Measurements from ENCODE around the gene FADS6. TPM values are rescaled to one million over a fixed set of nuclear protein-coding genes. Genes with fewer than 3 reads are reported as not detected.
A peak's percentile ranks its signal among the peaks of the same experiment; 100 is the strongest.

The FADS6 gene
- total RNA-seq, 1 experiment from 2014 or later: 1.2 TPM

- no peak for TF ChIP-seq CTCF (conservative IDR thresholded peaks at IDR 0.05)
- H3K18ac ChIP-seq (ENCODE audit: insufficient read length, low read depth, low read length): no peak overlapping the region
- H3K23me2 ChIP-seq (ENCODE audit: insufficient read length, low read depth, low read length, poor library complexity, severe bottlenecking): no peaks in the 10 kb centered on the region
- H2BK15ac ChIP-seq (ENCODE audit: low read depth, low read length): no peak overlapping the region
- no peak overlapping the region for H3K56ac ChIP-seq (ENCODE audit: insufficient read length, low read depth, low read length)
- Mint-ChIP-seq H3K27ac (peak overlapping the region in 1 of 3 experiments; percentile 79; a peak in 1 of 7 replicates), H3K27me3 (ENCODE audit: low read depth) (peaks cover 3% of the 10 kb centered on the region), H3K4me1 (no peaks in the 10 kb centered on the region), H3K36me3 (ENCODE audit: insufficient read depth in 1 of 3, low read depth in 3 of 3) (peaks cover 0 to 5% (median 0%) of the 10 kb centered on the region in 3 experiments; a peak in 3 of 7 replicates), H3K4me3 (no peak overlapping the region), H3K9me3 (no peaks in the 10 kb centered on the region)
- no peak overlapping the region for H4K91ac ChIP-seq (ENCODE audit: insufficient read length, low read depth, low read length)
- no peak for DNase-seq
- no peaks in the 10 kb centered on the region for H3K9me3 ChIP-seq (ENCODE audit: control insufficient read depth, low read depth, low read length)
- no peaks in the 10 kb centered on the region for H3K79me2 ChIP-seq (ENCODE audit: insufficient read depth, low read length)
- H4K8ac ChIP-seq (replicated peaks; ENCODE audit: insufficient read length, low read depth, low read length): no peak overlapping the region
- H3K27me3 ChIP-seq (ENCODE audit: insufficient read depth, low read length): no peaks in the 10 kb centered on the region
- no peak overlapping the region for H2AK5ac ChIP-seq (ENCODE audit: insufficient read length, low read length)
- H3K14ac ChIP-seq (ENCODE audit: insufficient read depth, low read length): no peak overlapping the region
- no peak overlapping the region for H3K27ac ChIP-seq (ENCODE audit: insufficient read length, low read depth, low read length)
- H3K4me2 ChIP-seq (ENCODE audit: insufficient read depth, insufficient read length, low read length): no peak overlapping the region
- no peaks in the 10 kb centered on the region for H3K4me1 ChIP-seq (ENCODE audit: insufficient read depth, low read length)
- H2BK5ac ChIP-seq (ENCODE audit: insufficient read length, low read length): no peak overlapping the region
- H3T11ph ChIP-seq (ENCODE audit: low read length): no peak overlapping the region
- H2AFZ ChIP-seq (ENCODE audit: low read length): no peak overlapping the region
- H3K9ac ChIP-seq (ENCODE audit: extremely low read depth, insufficient read length, low read length): no peak overlapping the region
- no CpG with 5 or more reads among the region's 11 CpGs for WGBS (ENCODE audit: extremely low coverage, insufficient read length, low lambda C conversion rate)
- no peaks in the 10 kb centered on the region for H3K79me1 ChIP-seq (ENCODE audit: insufficient read depth, low read depth, low read length, poor library complexity, severe bottlenecking)
- H3K4ac ChIP-seq (ENCODE audit: low read depth, low read length): no peak overlapping the region
- H2BK120ac ChIP-seq (ENCODE audit: low read depth, low read length, poor library complexity, severe bottlenecking): no peak overlapping the region
- peaks cover 3% of the 10 kb centered on the region for H4K20me1 ChIP-seq (ENCODE audit: control insufficient read depth, insufficient read depth, insufficient read length)
- no peak overlapping the region for H2BK12ac ChIP-seq (ENCODE audit: insufficient read length, low read depth, low read length)
- H2BK20ac ChIP-seq (ENCODE audit: low read depth, low read length, poor library complexity, severe bottlenecking): no peak overlapping the region
- no peak overlapping the region for H4K5ac ChIP-seq (ENCODE audit: insufficient read length, low read depth, low read length)
- H3K23ac ChIP-seq (ENCODE audit: insufficient read length, low read depth, low read length): no peak overlapping the region
Measured at GRCh38 chr17:74827800-74828199, 65.6 kb downstream of the FADS6 start.

Other genes starting within 250 kb of the FADS6 start
- gene CD300LF, start 180.7 kb downstream of the FADS6 start, total RNA-seq (2021): not detected in 2 replicates
- 2.5 and 3.6 TPM in 2 replicates for gene RAB37, start 156.4 kb downstream of the FADS6 start, total RNA-seq (2021)
- 74.4 and 78.7 TPM in 2 replicates for gene NHERF1, start 145.0 kb downstream of the FADS6 start, total RNA-seq (2021)
- gene NAT9, start 117.3 kb downstream of the FADS6 start, total RNA-seq (2021): 53.5 and 63.5 TPM in 2 replicates
- gene GRIN2C, start 33.7 kb downstream of the FADS6 start, total RNA-seq (2021): 0.13 and 0.44 TPM in 2 replicates
- gene FDXR, start 20.6 kb downstream of the FADS6 start, total RNA-seq (2021): 39.7 and 43.2 TPM in 2 replicates
- 2.5 and 2.7 TPM in 2 replicates for gene USH1G, start 29.6 kb upstream of the FADS6 start, total RNA-seq (2021)
- 0.11 TPM in 1 of 2 replicates, not detected in the other for gene OTOP2, start 30.6 kb upstream of the FADS6 start, total RNA-seq (2021)
- not detected in 2 replicates for gene OTOP3, start 42.3 kb upstream of the FADS6 start, total RNA-seq (2021)
- gene HID1, start 79.1 kb upstream of the FADS6 start, total RNA-seq (2021): 12.7 and 13.9 TPM in 2 replicates
- gene CDR2L, start 94.0 kb upstream of the FADS6 start, total RNA-seq (2021): 23.3 and 24.0 TPM in 2 replicates
- gene MRPL58, start 119.0 kb upstream of the FADS6 start, total RNA-seq (2021): 41.0 and 43.2 TPM in 2 replicates
- 344 TPM in 2 replicates for gene ATP5PD, start 153.3 kb upstream of the FADS6 start, total RNA-seq (2021)
- 40.1 and 41.6 TPM in 2 replicates for gene KCTD2, start 153.6 kb upstream of the FADS6 start, total RNA-seq (2021)
- 17.0 and 17.1 TPM in 2 replicates for gene SLC16A5, start 194.3 kb upstream of the FADS6 start, total RNA-seq (2021)
- 22.4 and 22.8 TPM in 2 replicates for gene ARMC7, start 216.3 kb upstream of the FADS6 start, total RNA-seq (2021)
- 76.2 and 77.7 TPM in 2 replicates for gene NT5C, start 238.1 kb upstream of the FADS6 start, total RNA-seq (2021)